A673 (cell line): ENCODE data around the gene KCND2. TPM values are rescaled to one million over a fixed set of nuclear protein-coding genes. Genes with fewer than 3 reads are reported as not detected.

Experiments
- BruUV-seq: library from RNA; stranded (reverse); fragments of 400-500 nt; replicated peaks from 2 replicates; lab custom pipeline; 2021; lab: Mats Ljungman, UMichigan
- CTCF ChIA-PET: fragments of 300-600 bp; sonication (Branson Sonifier 250); formaldehyde crosslinking; loops from one replicate; lab custom pipeline; 2022; ENCODE audit warnings: antibody characterized with exemption; lab: Charles Lee
- POLR2A ChIA-PET: fragments of 300-600 bp; sonication (Branson Sonifier 250); formaldehyde crosslinking; loops from one replicate; lab custom pipeline; 2022; ENCODE audit warnings: antibody characterized with exemption; ENCODE audit not compliant: low non-redundant PET; lab: Charles Lee
- DNase-seq: peaks from one replicate; pipeline ENCODE4 v3.0.0-alpha.2; 2015; ENCODE audit warnings: low spot score
- H3K27ac ChIP-seq: fragments of 200-600 bp; sonication (generic); 2 replicates; pipeline ENCODE4 v1.5.1; 2016; ENCODE audit warnings: mixed run types, low read depth, mild to moderate bottlenecking, mixed read lengths, antibody characterized with exemption, low read length; ENCODE audit not compliant: poor library complexity, severe bottlenecking
- H3K27me3 ChIP-seq: fragments of 200-600 bp; sonication (generic); replicated peaks from 2 replicates; pipeline ENCODE4 v1.6.1; 2017; ENCODE audit warnings: mixed run types, low read depth, mild to moderate bottlenecking, mixed read lengths, antibody characterized with exemption, low read length; ENCODE audit not compliant: insufficient read depth, poor library complexity
- H3K36me3 ChIP-seq: fragments of 200-600 bp; sonication (generic); 2 replicates; pipeline ENCODE4 v1.6.1; 2016; ENCODE audit warnings: mixed run types, mild to moderate bottlenecking, mixed read lengths, antibody characterized with exemption, low read length; ENCODE audit not compliant: insufficient read depth, poor library complexity, severe bottlenecking
- H3K4me1 ChIP-seq: fragments of 200-600 bp; sonication (generic); 2 replicates; pipeline ENCODE4 v1.6.1; 2017; ENCODE audit warnings: mixed run types, mild to moderate bottlenecking, mixed read lengths, antibody characterized with exemption, low read length; ENCODE audit not compliant: insufficient read depth, poor library complexity, severe bottlenecking
- H3K4me3 ChIP-seq: fragments of 200-600 bp; sonication (generic); 2 replicates; pipeline ENCODE4 v1.5.1; 2016; ENCODE audit warnings: low read depth, mixed run types, mild to moderate bottlenecking, mixed read lengths, low read length; ENCODE audit not compliant: poor library complexity, severe bottlenecking
- H3K9me3 ChIP-seq: fragments of 200-600 bp; sonication (generic); 2 replicates; pipeline ENCODE4 v1.6.1; 2016; ENCODE audit warnings: mixed run types, low read depth, mild to moderate bottlenecking, mixed read lengths, antibody characterized with exemption, low read length; ENCODE audit not compliant: poor library complexity, severe bottlenecking
- EZH2 ChIP-seq: fragments of 200-600 bp; sonication (generic); IDR thresholded peaks from 2 replicates; pipeline ENCODE4 v1.6.1; 2017; ENCODE audit warnings: borderline replicate concordance, low read depth, mild to moderate bottlenecking, mixed read lengths, antibody characterized with exemption, low read length; ENCODE audit not compliant: poor library complexity, severe bottlenecking
- intact Hi-C: fragments of 100-400 bp; cut with micrococcal nuclease; formaldehyde crosslinking; loops from one replicate; pipeline ENCODE4 v1.10.0; 2022; ENCODE audit not compliant: unreplicated experiment
- total RNA-seq: library from RNA; stranded (reverse); gene quantifications from 2 replicates; pipeline ENCODE4 v1.2.3, GENCODE V29; 2021
- TF ChIP-seq, protein P1 (sequence below): fragments of 300-800, 200-600 bp; sonication (generic); conservative IDR thresholded peaks from 2 replicates; pipeline ENCODE4 v1.5.1; 2017; ENCODE audit warnings: low read depth, mild to moderate bottlenecking, antibody characterized with exemption, low read length, moderate library complexity, mixed read lengths

Gene KCND2
- total RNA-seq, 1 experiment from 2014 or later: not detected

DNA sequence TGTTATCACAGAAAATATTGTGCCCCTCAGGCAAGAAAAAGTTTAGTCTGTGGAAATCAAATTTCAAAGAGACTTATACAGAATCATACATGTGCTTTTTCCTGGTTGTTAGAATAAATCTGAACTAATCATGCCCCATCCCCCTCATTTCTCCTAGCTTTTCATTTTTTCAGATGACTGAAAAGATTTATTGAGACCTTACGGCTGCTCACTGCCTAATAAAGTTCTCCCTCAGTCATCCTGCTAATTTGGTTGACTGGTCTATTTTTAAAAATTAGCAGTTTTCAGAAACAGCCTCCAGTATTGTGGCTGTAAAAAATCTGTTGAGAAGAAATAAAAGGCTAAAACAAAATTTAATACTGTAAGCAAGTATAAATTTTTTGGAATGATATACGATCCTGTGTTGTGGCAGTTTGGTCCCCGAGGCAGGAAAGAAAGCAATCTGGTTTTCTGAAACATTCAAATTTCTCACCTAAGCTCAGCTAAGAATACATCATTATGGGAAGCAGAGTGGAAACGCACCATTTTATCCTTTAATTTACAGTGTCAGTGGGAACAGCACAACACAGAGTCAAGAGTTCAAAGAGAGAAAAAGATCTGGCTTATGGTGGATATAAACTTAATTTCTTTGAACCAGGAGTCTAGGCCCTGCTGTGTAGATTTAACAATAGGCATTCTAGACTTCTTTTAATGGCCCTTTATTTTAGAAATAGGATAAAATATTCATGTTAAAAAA lies 144.4 kb downstream of the KCND2 start:
- BruUV-seq: no TSS peak
- H3K27me3 ChIP-seq: no peaks in the 10 kb centered on the region
- no peak overlapping the region for H3K27ac ChIP-seq
- no peaks in the 10 kb centered on the region for H3K4me1 ChIP-seq
- H3K9me3 ChIP-seq: no peaks in the 10 kb centered on the region
- POLR2A ChIA-PET: no interaction called here
- DNase-seq: no peak
- CTCF ChIA-PET: no interaction called here
- intact Hi-C loops: no loop called here
- no peak overlapping the region for H3K4me3 ChIP-seq
- TF ChIP-seq EZH2: no peak
- TF ChIP-seq, protein P1, sequence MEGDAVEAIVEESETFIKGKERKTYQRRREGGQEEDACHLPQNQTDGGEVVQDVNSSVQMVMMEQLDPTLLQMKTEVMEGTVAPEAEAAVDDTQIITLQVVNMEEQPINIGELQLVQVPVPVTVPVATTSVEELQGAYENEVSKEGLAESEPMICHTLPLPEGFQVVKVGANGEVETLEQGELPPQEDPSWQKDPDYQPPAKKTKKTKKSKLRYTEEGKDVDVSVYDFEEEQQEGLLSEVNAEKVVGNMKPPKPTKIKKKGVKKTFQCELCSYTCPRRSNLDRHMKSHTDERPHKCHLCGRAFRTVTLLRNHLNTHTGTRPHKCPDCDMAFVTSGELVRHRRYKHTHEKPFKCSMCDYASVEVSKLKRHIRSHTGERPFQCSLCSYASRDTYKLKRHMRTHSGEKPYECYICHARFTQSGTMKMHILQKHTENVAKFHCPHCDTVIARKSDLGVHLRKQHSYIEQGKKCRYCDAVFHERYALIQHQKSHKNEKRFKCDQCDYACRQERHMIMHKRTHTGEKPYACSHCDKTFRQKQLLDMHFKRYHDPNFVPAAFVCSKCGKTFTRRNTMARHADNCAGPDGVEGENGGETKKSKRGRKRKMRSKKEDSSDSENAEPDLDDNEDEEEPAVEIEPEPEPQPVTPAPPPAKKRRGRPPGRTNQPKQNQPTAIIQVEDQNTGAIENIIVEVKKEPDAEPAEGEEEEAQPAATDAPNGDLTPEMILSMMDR: no peak
- H3K36me3 ChIP-seq: no peaks in the 10 kb centered on the region

DNA sequence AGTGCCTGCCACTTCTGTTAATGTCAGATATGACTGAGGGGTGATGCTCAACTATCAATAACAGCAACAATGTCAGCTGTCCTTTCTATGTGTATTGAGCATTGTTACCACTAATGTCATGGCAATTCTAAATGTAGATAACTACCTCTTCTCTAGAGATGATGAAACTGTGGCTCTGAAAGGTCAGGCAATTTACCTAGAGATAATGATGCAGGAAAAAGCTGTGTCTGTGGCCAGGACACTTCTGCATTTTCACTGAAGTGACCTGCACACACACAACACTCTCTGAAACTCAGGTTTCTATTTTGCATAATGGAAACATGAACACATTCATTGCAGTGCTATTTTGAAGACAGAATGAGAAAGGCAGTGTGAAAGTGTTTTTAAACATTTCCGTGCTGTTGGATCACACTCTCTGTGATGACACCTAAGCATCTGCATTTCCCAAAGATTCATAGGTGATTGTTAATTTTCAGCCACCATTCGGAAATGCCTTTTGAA lies 148.2 kb downstream of the KCND2 start:
- intact Hi-C loops: no loop called here
- no peaks in the 10 kb centered on the region for H3K36me3 ChIP-seq
- BruUV-seq: no TSS peak

DNA sequence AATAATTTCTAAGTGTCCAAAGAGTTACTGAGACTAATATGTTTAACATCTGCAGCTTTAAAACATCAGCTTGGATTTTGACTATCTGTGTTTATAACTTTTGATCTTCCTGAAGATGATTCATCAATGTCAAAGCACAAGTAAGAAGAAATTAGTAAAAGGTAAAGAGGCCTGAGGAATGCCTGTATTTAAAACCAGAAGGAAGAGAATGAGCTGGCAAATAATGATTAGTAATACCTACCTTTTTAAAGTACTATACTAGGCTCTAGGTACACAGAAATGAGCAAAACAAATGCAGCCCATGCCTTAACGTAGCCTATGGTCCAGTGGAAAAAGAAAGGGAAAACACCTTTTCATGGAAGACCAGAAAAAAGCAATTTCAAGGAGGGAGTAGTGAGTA lies 158.0 kb downstream of the KCND2 start:
- CTCF ChIA-PET: no interaction called here

More for the DNA sequence above, 148.2 kb downstream of the KCND2 start:
- Histone ChIP-seq H3K4me3 (no peak overlapping the region), H3K27me3 (no peaks in the 10 kb centered on the region), H3K9me3 (no peaks in the 10 kb centered on the region), H3K27ac (no peak overlapping the region), H3K4me1 (no peaks in the 10 kb centered on the region)
- DNase-seq: no peak
- ChIA-PET POLR2A (no interaction called here), CTCF (no interaction called here)
- no peak for TF ChIP-seq EZH2
- TF ChIP-seq, protein P1: no peak

More for the DNA sequence above, 158.0 kb downstream of the KCND2 start:
- no TSS peak for BruUV-seq
- Histone ChIP-seq H3K4me1 (no peaks in the 10 kb centered on the region), H3K9me3 (no peaks in the 10 kb centered on the region), H3K36me3 (no peaks in the 10 kb centered on the region), H3K27ac (no peak overlapping the region), H3K27me3 (no peaks in the 10 kb centered on the region), H3K4me3 (no peak overlapping the region)
- POLR2A ChIA-PET: interaction anchor here (0.6 kb wide), 1 partner anchor 976 kb away, joined by 3 read pairs; no protein-coding TSS in a partner anchor
- no peak for TF ChIP-seq EZH2
- TF ChIP-seq, protein P1: no peak
- no peak for DNase-seq
- intact Hi-C loops: no loop called here
